ENCODE results near the gene SAMD14.
"Not testable (repeated sequence)": the region's sequence is repeated elsewhere in the genome, so short reads cannot be mapped to it uniquely, and the experiment has no call there.

The SAMD14 gene

GRCh38 chr17:50072130-50072529, 57.8 kb downstream of the SAMD14 start:
- no peak for DNase-seq

DNA sequence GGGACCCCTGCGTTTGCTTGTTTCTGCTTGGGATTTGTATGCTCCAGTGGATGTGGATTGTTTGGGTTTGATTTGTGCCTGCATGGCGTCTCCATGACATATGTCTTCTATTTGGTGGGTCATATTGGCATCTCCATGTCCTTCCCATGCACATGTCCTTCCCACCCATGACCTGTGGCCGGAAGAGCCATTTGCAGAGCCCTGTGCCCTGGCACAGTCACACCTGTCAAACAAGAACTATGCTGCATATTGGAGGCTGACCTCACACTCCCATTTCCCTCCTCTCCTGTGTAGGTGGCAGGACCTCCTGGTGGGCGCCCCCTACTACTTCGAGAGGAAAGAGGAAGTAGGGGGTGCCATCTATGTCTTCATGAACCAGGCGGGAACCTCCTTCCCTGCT, 58.3 kb downstream of the SAMD14 start:
- DNase-seq, result no peak

GRCh38 chr17:50070908-50071680, 58.9 kb downstream of the SAMD14 start:
- DNase-seq, result no peak

DNA sequence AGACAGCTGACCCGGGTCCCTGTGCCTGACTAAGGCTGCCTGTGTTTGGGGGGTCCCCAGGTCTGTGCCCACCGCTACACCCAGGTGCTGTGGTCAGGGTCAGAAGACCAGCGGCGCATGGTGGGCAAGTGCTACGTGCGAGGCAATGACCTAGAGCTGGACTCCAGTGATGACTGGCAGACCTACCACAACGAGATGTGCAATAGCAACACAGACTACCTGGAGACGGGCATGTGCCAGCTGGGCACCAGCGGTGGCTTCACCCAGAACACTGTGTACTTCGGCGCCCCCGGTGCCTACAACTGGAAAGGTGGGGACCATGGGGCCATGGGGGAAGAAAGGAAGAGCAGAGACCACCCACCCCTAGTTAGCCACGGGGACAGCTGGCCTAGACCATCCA, 62.0 kb downstream of the SAMD14 start:
- DNase-seq, result no peak

DNA sequence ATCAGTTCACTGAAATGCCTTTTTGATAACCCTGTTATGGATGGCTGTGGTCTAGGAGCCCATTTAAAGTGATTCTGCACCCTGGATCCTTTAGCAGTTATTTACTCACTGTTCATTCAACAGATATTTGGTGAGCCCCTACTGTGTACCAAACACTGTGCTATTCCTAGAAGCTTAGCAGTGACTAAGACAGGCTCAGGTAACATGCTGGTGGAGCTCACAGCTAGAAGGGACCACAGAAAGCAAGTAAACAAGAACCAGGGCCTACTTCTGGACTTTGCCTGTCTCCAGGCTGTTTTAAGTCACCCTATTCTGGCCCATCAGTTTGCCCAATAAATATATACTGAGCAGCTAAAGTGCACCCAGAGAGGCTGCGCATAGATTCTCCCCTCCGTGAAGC, 63.0 kb downstream of the SAMD14 start:
- no peak for DNase-seq

GRCh38 chr17:50065056-50065455, 64.9 kb downstream of the SAMD14 start:
- no peak for DNase-seq

DNA sequence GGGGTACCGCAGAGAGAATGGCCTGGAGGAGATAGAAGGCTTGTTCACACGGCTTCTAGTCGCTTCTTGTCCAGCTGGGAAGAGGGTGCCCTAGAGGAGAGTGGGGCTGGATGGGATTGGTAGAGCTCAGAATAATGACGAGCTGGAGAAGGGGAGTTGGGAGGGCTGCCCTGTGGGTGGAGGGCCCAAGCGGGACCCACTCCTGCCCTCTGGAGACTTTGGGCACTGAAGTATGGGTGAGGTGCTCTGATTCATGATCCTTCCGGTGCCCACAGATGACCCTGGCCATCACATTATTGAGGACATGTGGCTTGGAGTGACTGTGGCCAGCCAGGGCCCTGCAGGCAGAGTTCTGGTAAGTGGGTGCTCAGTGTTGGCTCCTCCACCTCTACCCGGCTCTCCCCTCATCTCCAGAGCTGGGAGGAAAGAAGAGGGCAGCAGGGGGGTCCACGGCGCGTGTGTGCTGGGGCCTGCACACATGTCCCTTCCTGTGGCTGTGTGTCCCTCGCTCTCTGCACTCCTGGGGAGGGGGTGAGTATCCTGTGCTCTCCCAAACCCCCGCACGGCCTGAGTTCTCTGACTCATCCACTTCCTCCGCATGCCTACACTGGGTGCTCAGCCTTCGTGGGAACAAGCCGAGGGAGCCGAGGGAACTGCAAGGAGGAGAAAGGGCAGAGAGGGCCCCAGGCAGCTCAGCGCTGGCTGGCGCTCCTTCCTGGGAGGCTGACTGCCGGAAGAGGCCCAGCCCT, 65.5 kb downstream of the SAMD14 start:
- DNase-seq, result no peak

DNA sequence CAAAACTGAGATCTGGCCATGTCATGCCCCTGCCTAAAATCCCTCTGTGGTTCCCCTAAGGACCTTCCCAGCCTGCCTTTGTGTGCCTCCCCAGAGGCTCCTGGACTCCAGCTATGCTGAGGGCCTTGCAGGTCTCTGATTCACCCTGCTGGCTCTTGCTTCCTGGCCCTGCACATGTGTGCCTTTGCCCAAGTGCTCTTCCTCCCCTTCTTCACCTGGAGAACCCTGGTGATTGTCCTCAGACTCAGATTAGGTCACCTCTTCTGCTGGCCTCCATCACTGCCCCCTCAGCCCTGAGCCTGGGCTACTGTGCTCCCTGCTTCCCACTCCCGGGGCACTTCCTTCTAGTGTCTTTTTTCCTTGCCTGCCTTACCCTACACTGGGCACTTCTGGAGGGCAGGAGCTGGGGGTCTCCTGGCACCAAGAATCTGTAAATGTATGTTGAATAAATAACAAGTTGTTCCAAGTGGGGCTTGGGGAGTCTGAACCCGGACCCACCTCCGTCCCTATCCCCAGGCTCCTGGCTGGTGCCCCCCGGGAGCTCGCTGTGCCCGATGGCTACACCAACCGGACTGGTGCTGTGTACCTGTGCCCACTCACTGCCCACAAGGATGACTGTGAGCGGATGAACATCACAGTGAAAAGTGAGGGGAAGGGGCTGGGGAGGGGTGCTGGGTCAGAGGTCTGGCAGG, 66.3 kb downstream of the SAMD14 start:
- no peak for DNase-seq

- DNase-seq, result no peak
Measured at GRCh38 chr17:50062293-50063243, 67.4 kb downstream of the SAMD14 start.

DNA sequence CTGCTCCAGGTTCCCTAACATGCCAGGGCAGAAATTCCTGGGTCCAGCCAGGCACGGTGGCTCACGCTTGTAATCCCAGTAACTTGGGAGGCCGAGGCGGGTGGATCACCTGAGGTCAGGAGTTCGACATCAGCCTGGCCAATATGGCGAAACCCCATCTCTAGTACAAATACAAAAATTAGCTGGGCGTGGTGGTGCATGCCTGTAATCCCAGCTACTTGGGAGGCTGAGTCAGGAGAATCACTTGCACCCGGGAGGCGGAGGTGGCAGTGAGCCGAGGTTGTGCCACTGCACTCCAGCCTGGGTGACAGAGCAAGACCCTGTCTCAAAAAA, 68.3 kb downstream of the SAMD14 start:
- not testable (repeated sequence) for DNase-seq

DNA sequence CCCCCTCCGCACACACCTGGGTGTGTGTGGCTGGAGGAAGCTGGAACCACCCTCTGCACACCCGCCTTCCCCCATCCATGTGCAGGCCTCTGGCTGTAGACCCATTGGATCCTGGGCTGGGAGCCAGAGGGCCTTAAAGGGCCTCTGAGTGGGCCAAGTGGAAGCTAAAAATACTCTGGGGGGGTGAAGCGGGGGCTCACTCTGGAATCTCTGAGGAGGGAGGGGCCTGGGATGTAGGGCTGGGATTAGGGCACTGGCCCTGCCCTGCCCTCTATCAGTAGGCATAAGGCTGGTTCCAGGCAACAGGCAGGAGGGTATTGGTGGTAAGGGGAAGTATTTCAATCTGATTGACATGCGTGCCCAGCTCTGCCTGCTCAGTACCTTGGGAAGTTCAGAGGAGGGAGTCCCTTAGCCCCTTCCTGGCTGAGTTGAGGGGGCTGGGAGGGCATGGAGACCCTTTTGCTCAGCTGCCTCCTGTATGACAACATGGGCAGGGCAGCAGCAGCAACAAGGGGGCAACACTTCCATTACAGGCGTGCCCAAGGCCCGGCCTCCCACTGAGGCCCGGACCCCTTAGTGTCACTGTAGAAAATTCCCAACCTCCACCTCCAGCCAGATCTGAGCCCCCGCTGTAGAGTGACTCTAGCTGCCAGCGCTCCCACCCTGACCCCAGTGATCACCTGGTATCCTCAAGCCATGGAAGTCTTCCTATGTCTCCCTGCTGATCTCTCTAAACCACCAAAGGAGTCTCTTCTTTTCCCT, 68.8 kb downstream of the SAMD14 start:
- no peak for DNase-seq

Measured in CD4-positive, alpha-beta T cell treated with Interleukin-1 beta for 1 hour (primary cell).